Measurements from ENCODE around the gene LPP. TPM values are rescaled to one million over a fixed set of nuclear protein-coding genes. Genes with fewer than 3 reads are reported as not detected.

LPP gene
- total RNA-seq, 1 donor from 2014 or later, result 28.2 TPM

DNA sequence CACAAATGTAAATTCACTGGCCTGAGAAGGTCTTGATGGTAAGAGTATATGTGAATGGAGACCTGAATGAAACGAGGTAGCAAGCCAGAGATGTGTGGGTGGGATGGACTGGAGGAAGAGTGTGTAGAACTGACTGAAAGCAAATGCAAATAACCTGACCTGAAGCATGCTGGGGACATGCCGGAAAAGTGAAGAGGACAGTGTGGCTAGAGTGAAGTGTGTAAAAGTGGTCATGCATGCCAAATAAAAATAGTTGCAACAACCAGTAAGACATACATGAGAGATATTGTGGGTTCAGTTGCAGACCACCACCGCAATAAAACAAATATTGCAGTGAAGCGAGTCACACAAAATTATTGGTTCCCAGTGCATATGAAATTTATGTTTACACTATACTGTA lies 82.3 kb downstream of the LPP start:
- Histone ChIP-seq H3K36me3 (ENCODE audit: control insufficient read depth in 3 of 3, insufficient read depth in 3 of 3, low read length in 3 of 3) (no peaks in the 10 kb centered on the region), H3K27me3 (ENCODE audit: control insufficient read depth in 3 of 3, insufficient read depth in 3 of 3, low read length in 3 of 3) (no peaks in the 10 kb centered on the region), H3K9me3 (ENCODE audit: control insufficient read depth in 3 of 3, low read length in 3 of 3) (no peaks in the 10 kb centered on the region), H3K4me3 (ENCODE audit: low read length in 3 of 3) (no peak overlapping the region), H3K9ac (ENCODE audit: low read depth in 1 of 3, low read length in 3 of 3) (no peak overlapping the region), H3K27ac (ENCODE audit: low read depth, low read length) (no peak overlapping the region), H3K4me1 (ENCODE audit: control insufficient read depth in 3 of 3, insufficient read depth in 3 of 3, low read length in 3 of 3) (peaks cover 10 to 36% (median 15%) of the 10 kb centered on the region in 3 donors)

- Histone ChIP-seq H3K9me3 (ENCODE audit: control insufficient read depth in 3 of 3, low read length in 3 of 3) (no peaks in the 10 kb centered on the region), H3K27me3 (ENCODE audit: control insufficient read depth in 3 of 3, insufficient read depth in 3 of 3, low read length in 3 of 3) (no peaks in the 10 kb centered on the region), H3K27ac (ENCODE audit: low read depth, low read length) (no peak overlapping the region), H3K4me1 (ENCODE audit: control insufficient read depth in 3 of 3, insufficient read depth in 3 of 3, low read length in 3 of 3) (peaks cover 20 to 35% (median 24%) of the 10 kb centered on the region in 3 donors), H3K4me3 (ENCODE audit: low read length in 3 of 3) (no peak overlapping the region), H3K9ac (ENCODE audit: low read depth in 1 of 3, low read length in 3 of 3) (no peak overlapping the region), H3K36me3 (ENCODE audit: control insufficient read depth in 3 of 3, insufficient read depth in 3 of 3, low read length in 3 of 3) (no peaks in the 10 kb centered on the region)
Measured at GRCh38 chr3:188239035-188239434, 85.1 kb downstream of the LPP start.

- no peak overlapping the region for H3K4me3 ChIP-seq (ENCODE audit: low read length in 3 of 3)
- peaks cover 20 to 30% (median 24%) of the 10 kb centered on the region in 3 donors for H3K4me1 ChIP-seq (ENCODE audit: control insufficient read depth in 3 of 3, insufficient read depth in 3 of 3, low read length in 3 of 3)
- no peak overlapping the region for H3K27ac ChIP-seq (ENCODE audit: low read depth, low read length)
Measured at GRCh38 chr3:188239577-188239976, 85.6 kb downstream of the LPP start.

GRCh38 chr3:188240189-188240981 lies 86.4 kb downstream of the LPP start:
- peak overlapping the region in 2 of 3 donors; percentile 3 to 26 for H3K9ac ChIP-seq (ENCODE audit: low read depth in 1 of 3, low read length in 3 of 3)
- no peaks in the 10 kb centered on the region for H3K27me3 ChIP-seq (ENCODE audit: control insufficient read depth in 3 of 3, insufficient read depth in 3 of 3, low read length in 3 of 3)
- H3K4me3 ChIP-seq (ENCODE audit: low read length in 3 of 3), result peak overlapping the region in 1 of 3 donors; percentile 32
- H3K4me1 ChIP-seq (ENCODE audit: control insufficient read depth in 3 of 3, insufficient read depth in 3 of 3, low read length in 3 of 3), result peaks cover 20 to 26% (median 24%) of the 10 kb centered on the region in 3 donors
- H3K9me3 ChIP-seq (ENCODE audit: control insufficient read depth in 3 of 3, low read length in 3 of 3), result no peaks in the 10 kb centered on the region
- H3K27ac ChIP-seq (ENCODE audit: low read depth, low read length), result peak overlapping the region; percentile 68
- H3K36me3 ChIP-seq (ENCODE audit: control insufficient read depth in 3 of 3, insufficient read depth in 3 of 3, low read length in 3 of 3), result no peaks in the 10 kb centered on the region

More at GRCh38 chr3:188239577-188239976, 85.6 kb downstream of the LPP start:
- H3K36me3 ChIP-seq (ENCODE audit: control insufficient read depth in 3 of 3, insufficient read depth in 3 of 3, low read length in 3 of 3), result no peaks in the 10 kb centered on the region
- H3K9ac ChIP-seq (ENCODE audit: low read depth in 1 of 3, low read length in 3 of 3), result no peak overlapping the region
- H3K9me3 ChIP-seq (ENCODE audit: control insufficient read depth in 3 of 3, low read length in 3 of 3), result no peaks in the 10 kb centered on the region
- H3K27me3 ChIP-seq (ENCODE audit: control insufficient read depth in 3 of 3, insufficient read depth in 3 of 3, low read length in 3 of 3), result no peaks in the 10 kb centered on the region

- Histone ChIP-seq H3K9ac (ENCODE audit: low read depth in 1 of 3, low read length in 3 of 3) (peak overlapping the region; percentile 14 to 63 (median 39)), H3K4me3 (ENCODE audit: low read length in 3 of 3) (peak overlapping the region in 2 of 3 donors; percentile 15 to 32)
Measured at GRCh38 chr3:188241072-188241471, 87.1 kb downstream of the LPP start.

GRCh38 chr3:188241883-188242282 lies 87.9 kb downstream of the LPP start:
- Histone ChIP-seq H3K4me1 (ENCODE audit: control insufficient read depth in 3 of 3, insufficient read depth in 3 of 3, low read length in 3 of 3) (peaks cover 22 to 26% (median 24%) of the 10 kb centered on the region in 3 donors), H3K9ac (ENCODE audit: low read depth in 1 of 3, low read length in 3 of 3) (peak overlapping the region in 2 of 3 donors; percentile 24 to 63), H3K9me3 (ENCODE audit: control insufficient read depth in 3 of 3, low read length in 3 of 3) (no peaks in the 10 kb centered on the region), H3K36me3 (ENCODE audit: control insufficient read depth in 3 of 3, insufficient read depth in 3 of 3, low read length in 3 of 3) (no peaks in the 10 kb centered on the region), H3K27ac (ENCODE audit: low read depth, low read length) (peak overlapping the region; percentile 68), H3K4me3 (ENCODE audit: low read length in 3 of 3) (no peak overlapping the region), H3K27me3 (ENCODE audit: control insufficient read depth in 3 of 3, insufficient read depth in 3 of 3, low read length in 3 of 3) (no peaks in the 10 kb centered on the region)

More at GRCh38 chr3:188241072-188241471, 87.1 kb downstream of the LPP start:
- Histone ChIP-seq H3K27ac (ENCODE audit: low read depth, low read length) (peak overlapping the region; percentile 68), H3K36me3 (ENCODE audit: control insufficient read depth in 3 of 3, insufficient read depth in 3 of 3, low read length in 3 of 3) (no peaks in the 10 kb centered on the region), H3K4me1 (ENCODE audit: control insufficient read depth in 3 of 3, insufficient read depth in 3 of 3, low read length in 3 of 3) (peaks cover 20 to 26% (median 24%) of the 10 kb centered on the region in 3 donors), H3K9me3 (ENCODE audit: control insufficient read depth in 3 of 3, low read length in 3 of 3) (no peaks in the 10 kb centered on the region), H3K27me3 (ENCODE audit: control insufficient read depth in 3 of 3, insufficient read depth in 3 of 3, low read length in 3 of 3) (no peaks in the 10 kb centered on the region)

DNA sequence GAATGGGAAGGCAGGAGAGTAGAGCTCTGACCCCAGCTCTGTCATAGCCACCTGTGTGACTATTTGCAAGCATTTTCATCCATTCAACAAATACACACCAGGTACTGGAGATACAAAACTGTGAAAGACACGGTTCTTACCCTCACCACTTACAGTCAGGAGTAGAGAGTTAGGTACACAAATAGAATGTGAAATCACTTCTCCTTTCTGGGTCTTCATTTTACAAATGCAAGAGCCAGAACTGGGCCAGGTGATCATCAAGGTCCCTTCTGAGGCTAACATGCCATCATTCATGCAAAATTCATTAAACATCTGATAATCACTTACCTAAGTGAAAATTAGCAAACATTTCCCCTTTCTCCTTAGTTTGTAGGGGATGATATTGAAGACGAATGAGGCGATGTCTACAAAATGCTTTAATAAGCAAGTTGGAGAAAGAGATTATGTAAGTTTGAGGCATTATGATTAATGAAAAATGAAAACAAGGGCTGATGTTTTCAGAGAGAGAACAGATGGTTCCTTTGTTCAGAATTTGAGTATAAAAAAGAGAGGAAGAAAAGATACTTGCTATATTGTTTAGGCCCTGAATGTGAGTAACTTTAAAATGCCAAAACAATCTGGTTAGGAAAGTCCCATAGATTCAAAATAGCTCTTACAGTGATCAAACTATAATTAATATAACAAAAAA lies 88.6 kb downstream of the LPP start:
- H3K4me1 ChIP-seq (ENCODE audit: control insufficient read depth in 3 of 3, insufficient read depth in 3 of 3, low read length in 3 of 3), result peaks cover 24 to 26% (median 24%) of the 10 kb centered on the region in 3 donors
- H3K9ac ChIP-seq (ENCODE audit: low read depth in 1 of 3, low read length in 3 of 3), result peak overlapping the region in 1 of 3 donors; percentile 24
- H3K27ac ChIP-seq (ENCODE audit: low read depth, low read length), result peak overlapping the region; percentile 68

GRCh38 chr3:188243124-188243795 lies 89.3 kb downstream of the LPP start:
- no peak overlapping the region for H3K4me3 ChIP-seq (ENCODE audit: low read length in 3 of 3)
- H3K27ac ChIP-seq (ENCODE audit: low read depth, low read length), result peak overlapping the region; percentile 68
- no peaks in the 10 kb centered on the region for H3K36me3 ChIP-seq (ENCODE audit: control insufficient read depth in 3 of 3, insufficient read depth in 3 of 3, low read length in 3 of 3)
- no peak overlapping the region for H3K9ac ChIP-seq (ENCODE audit: low read depth in 1 of 3, low read length in 3 of 3)
- H3K4me1 ChIP-seq (ENCODE audit: control insufficient read depth in 3 of 3, insufficient read depth in 3 of 3, low read length in 3 of 3), result peaks cover 24 to 26% (median 24%) of the 10 kb centered on the region in 3 donors
- H3K9me3 ChIP-seq (ENCODE audit: control insufficient read depth in 3 of 3, low read length in 3 of 3), result no peaks in the 10 kb centered on the region
- no peaks in the 10 kb centered on the region for H3K27me3 ChIP-seq (ENCODE audit: control insufficient read depth in 3 of 3, insufficient read depth in 3 of 3, low read length in 3 of 3)

More for the DNA sequence above, 88.6 kb downstream of the LPP start:
- Histone ChIP-seq H3K27me3 (ENCODE audit: control insufficient read depth in 3 of 3, insufficient read depth in 3 of 3, low read length in 3 of 3) (no peaks in the 10 kb centered on the region), H3K9me3 (ENCODE audit: control insufficient read depth in 3 of 3, low read length in 3 of 3) (no peaks in the 10 kb centered on the region), H3K36me3 (ENCODE audit: control insufficient read depth in 3 of 3, insufficient read depth in 3 of 3, low read length in 3 of 3) (no peaks in the 10 kb centered on the region), H3K4me3 (ENCODE audit: low read length in 3 of 3) (no peak overlapping the region)

- no peaks in the 10 kb centered on the region for H3K9me3 ChIP-seq (ENCODE audit: control insufficient read depth in 3 of 3, low read length in 3 of 3)
- H3K9ac ChIP-seq (ENCODE audit: low read depth in 1 of 3, low read length in 3 of 3), result no peak overlapping the region
- H3K4me3 ChIP-seq (ENCODE audit: low read length in 3 of 3), result no peak overlapping the region
- H3K27me3 ChIP-seq (ENCODE audit: control insufficient read depth in 3 of 3, insufficient read depth in 3 of 3, low read length in 3 of 3), result no peaks in the 10 kb centered on the region
- H3K27ac ChIP-seq (ENCODE audit: low read depth, low read length), result no peak overlapping the region
- no peaks in the 10 kb centered on the region for H3K36me3 ChIP-seq (ENCODE audit: control insufficient read depth in 3 of 3, insufficient read depth in 3 of 3, low read length in 3 of 3)
- H3K4me1 ChIP-seq (ENCODE audit: control insufficient read depth in 3 of 3, insufficient read depth in 3 of 3, low read length in 3 of 3), result peaks cover 22 to 26% (median 24%) of the 10 kb centered on the region in 3 donors
Measured at GRCh38 chr3:188244395-188244861, 90.5 kb downstream of the LPP start.
